OCI-LY7 (cell line): ENCODE results near the gene IDH3B.
"Not testable (repeated sequence)": the region's sequence is repeated elsewhere in the genome, so short reads cannot be mapped to it uniquely, and the experiment has no call there.

ENCODE experiments used
- EZH2phosphoT487 ChIP-seq: fragments of 200-600 bp; sonication (generic); IDR thresholded peaks from 2 replicates; pipeline ENCODE4 v1.6.1; 2018; ENCODE audit warnings: low read depth, borderline replicate concordance, mild to moderate bottlenecking, mixed run types, antibody characterized with exemption, low read length, moderate library complexity, mixed read lengths
- TF ChIP-seq, protein P1 (sequence below): fragments of 200-600 bp; sonication (generic); conservative IDR thresholded peaks from 2 replicates; pipeline ENCODE4 v1.5.1; 2014; ENCODE audit warnings: mild to moderate bottlenecking, antibody characterized with exemption, low read length, moderate library complexity, mixed read lengths

DNA sequence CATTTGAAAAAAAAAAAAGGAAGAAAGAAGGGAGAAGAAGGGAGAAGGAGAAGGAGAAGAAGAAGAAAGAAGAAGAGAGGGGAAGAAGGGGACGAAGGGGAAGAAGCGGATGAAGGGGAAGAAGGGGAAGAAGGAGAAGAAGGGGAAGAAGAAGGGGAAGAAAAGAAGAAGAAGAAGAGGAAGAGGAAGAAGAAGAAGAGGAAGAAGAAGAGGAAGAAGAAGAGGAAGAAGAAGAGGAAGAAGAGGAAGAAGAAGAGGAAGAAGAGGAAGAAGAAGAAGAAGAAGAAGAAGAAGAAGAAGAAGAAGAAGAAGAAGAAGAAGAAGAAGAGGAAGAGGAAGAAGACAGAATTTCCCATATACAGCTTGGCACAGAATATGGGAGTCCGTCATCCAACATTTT, 18.0 kb upstream of the IDH3B start:
- TF ChIP-seq, protein P1, sequence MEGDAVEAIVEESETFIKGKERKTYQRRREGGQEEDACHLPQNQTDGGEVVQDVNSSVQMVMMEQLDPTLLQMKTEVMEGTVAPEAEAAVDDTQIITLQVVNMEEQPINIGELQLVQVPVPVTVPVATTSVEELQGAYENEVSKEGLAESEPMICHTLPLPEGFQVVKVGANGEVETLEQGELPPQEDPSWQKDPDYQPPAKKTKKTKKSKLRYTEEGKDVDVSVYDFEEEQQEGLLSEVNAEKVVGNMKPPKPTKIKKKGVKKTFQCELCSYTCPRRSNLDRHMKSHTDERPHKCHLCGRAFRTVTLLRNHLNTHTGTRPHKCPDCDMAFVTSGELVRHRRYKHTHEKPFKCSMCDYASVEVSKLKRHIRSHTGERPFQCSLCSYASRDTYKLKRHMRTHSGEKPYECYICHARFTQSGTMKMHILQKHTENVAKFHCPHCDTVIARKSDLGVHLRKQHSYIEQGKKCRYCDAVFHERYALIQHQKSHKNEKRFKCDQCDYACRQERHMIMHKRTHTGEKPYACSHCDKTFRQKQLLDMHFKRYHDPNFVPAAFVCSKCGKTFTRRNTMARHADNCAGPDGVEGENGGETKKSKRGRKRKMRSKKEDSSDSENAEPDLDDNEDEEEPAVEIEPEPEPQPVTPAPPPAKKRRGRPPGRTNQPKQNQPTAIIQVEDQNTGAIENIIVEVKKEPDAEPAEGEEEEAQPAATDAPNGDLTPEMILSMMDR, result not testable (repeated sequence)
- TF ChIP-seq EZH2phosphoT487, result not testable (repeated sequence)
